Measurements from ENCODE around the gene ACADS.

ACADS gene

GRCh38 chr12:120700886-120701285 lies 24.7 kb upstream of the ACADS start:
- no peak for DNase-seq (ENCODE audit: low spot score)

GRCh38 chr12:120702637-120703036 lies 23.0 kb upstream of the ACADS start:
- no peak for DNase-seq (ENCODE audit: low spot score)

- no peak for DNase-seq (ENCODE audit: low spot score)
Measured at GRCh38 chr12:120703311-120703942, 22.2 kb upstream of the ACADS start.

DNA sequence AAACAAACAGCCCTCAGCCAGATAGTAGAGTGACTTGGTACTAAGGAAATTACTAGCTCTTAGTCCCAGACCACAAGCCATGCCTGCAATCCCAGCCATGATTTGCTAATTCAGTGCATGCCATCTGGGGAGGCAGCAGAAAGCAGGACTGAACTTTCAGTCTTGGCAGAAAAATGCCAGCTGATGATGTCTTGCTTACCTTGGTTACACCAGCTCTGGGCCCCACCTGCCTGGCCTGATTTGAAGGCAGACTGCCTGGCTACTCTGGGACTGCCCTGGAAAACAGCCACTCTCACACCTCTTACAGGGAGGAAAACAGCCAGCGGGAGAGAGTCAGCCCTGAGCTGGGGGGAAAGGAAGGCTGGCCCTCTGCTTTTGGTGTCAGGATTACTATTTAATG lies 20.0 kb upstream of the ACADS start:
- DNase-seq (ENCODE audit: low spot score), result no peak

DNA sequence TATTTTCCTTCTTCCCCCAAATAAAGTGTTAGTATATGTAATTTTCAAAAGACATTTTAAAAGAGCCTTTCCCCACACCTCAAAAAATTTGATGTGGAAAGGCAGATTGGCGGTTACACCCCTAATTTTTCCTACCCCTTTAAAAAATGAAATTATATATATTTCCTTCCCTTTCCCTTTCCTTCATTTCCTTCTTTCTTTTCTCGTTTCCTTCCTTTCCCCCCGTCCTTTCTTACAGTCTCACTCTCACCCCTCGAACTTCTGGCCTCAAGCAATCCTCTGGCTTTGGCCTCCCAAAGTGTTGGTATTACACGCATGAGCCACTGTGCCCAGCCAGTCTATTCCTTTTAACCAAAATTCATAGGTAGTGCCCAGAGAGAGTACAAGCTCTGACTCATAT lies 19.6 kb upstream of the ACADS start:
- no peak for DNase-seq (ENCODE audit: low spot score)

- peak; percentile 12 for DNase-seq (ENCODE audit: low spot score)
Measured at GRCh38 chr12:120708651-120709050, 17.0 kb upstream of the ACADS start.

- peak; percentile 60 for DNase-seq (ENCODE audit: low spot score)
Measured at GRCh38 chr12:120710031-120710804, 15.4 kb upstream of the ACADS start, which contains the start of gene UNC119B. Gene UNC119B (plus strand): TSS chr12:120710458. CDS start chr12:120710475, 17 bp downstream.

GRCh38 chr12:120710805-120711296 lies 14.8 kb upstream of the ACADS start:
- peak; percentile 46 for DNase-seq (ENCODE audit: low spot score)

- DNase-seq (ENCODE audit: low spot score), result no peak
Measured at GRCh38 chr12:120711411-120711810, 14.2 kb upstream of the ACADS start.

- DNase-seq (ENCODE audit: low spot score), result no peak
Measured at GRCh38 chr12:120712610-120713009, 13.0 kb upstream of the ACADS start.

- DNase-seq (ENCODE audit: low spot score), result peak; percentile 90
Measured at GRCh38 chr12:120713861-120714482, 11.7 kb upstream of the ACADS start.

GRCh38 chr12:120718055-120718454 lies 7.6 kb upstream of the ACADS start:
- no peak for DNase-seq (ENCODE audit: low spot score)

- no peak for DNase-seq (ENCODE audit: low spot score)
Measured at GRCh38 chr12:120719072-120719471, 6.6 kb upstream of the ACADS start.

- no peak for DNase-seq (ENCODE audit: low spot score)
Measured at GRCh38 chr12:120719496-120720233, 6.0 kb upstream of the ACADS start.

DNA sequence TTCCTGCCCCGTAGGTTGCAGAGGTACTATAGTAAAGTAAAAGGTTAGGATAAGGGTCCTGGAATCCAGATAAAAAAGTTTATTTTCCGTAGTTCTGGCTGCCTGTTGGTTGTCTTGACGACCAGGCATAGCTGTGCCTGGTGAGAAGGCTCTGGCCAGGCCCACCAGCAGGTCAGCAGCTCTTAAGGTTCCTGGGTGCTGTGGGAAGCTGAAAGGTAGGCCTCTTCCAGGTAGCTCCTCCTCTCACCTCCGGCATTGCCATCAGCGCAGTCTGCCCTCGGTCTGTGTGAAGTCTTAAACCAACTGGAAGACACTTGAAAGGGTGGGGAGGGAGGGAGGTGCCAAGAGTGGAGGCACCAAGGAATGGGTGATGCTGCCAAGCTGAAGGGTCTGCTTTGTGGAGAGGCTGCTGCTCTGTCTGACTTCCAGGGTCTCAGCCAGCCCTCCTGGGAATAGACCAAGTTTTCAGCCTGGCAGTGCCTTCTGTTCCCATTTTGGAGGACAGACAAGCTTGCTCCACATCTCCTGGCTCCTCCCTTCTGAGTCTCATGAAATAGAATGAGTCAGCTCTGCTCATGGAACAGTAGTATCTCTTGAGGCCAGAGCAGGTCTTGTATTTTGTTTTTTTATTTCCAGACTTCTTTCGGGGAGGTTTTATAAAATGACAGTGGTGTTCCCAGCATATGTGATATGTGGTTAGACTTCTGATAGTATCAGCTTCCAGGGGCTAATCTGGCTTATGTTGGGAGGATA lies 5.2 kb upstream of the ACADS start:
- no peak for DNase-seq (ENCODE audit: low spot score)

- DNase-seq (ENCODE audit: low spot score), result no peak
Measured at GRCh38 chr12:120720987-120721801, 4.4 kb upstream of the ACADS start.

- DNase-seq (ENCODE audit: low spot score), result no peak
Measured at GRCh38 chr12:120721866-120722265, 3.8 kb upstream of the ACADS start.

DNA sequence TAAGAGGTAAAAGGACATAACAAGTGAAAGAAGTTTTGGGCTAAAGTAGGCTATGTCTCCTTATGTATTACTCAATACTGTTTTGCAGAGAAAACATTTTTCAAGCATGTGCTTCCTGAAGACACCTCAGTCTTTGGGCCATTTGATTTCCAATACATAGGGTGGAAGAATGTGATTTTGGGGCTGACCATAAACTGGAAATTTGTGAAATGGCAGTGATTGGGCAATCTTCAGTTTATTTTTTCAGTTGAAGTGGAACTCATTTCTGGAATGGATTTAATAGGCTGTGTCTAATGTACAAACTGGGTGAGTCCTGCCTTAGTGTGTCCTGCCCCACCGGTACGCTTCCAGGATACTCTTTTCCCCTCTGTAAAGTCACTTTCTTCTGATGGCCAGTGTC lies 2.8 kb upstream of the ACADS start:
- DNase-seq (ENCODE audit: low spot score), result no peak

DNA sequence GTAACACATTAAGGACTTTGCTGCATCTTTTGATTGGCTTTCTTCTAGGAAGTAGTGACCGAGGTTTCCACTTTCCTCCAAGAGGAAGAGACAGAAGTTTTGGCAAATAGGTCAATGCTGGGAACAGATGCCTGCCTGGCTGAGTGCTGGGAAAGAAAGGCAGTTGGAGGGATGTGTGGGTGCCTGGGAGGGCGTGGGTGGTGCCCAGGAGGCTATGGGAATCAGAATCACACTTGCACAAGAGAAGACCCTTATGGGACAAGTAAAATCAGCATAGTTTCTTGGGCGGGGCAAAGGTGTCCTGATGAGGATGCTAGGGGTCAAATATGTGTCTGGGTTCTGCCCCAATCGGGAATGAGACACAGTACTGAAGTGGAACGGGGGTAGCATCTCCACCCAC lies 906 bp upstream of the ACADS start:
- DNase-seq (ENCODE audit: low spot score), result no peak

- no peak for DNase-seq (ENCODE audit: low spot score)
Measured at GRCh38 chr12:120725151-120725658, 421 bp upstream of the ACADS start.

GRCh38 chr12:120726510-120726793 lies 826 bp downstream of the ACADS start:
- DNase-seq (ENCODE audit: low spot score), result no peak
